EH (cell line): ENCODE data around the gene CDK11B.

ENCODE experiments used
- DNase-seq: peaks from one replicate; pipeline ENCODE4 v3.0.0-alpha.2; 2015; ENCODE audit warnings: low read depth

Gene CDK11B

GRCh38 chr1:1627261-1627828 lies 31.5 kb downstream of the CDK11B start:
- DNase-seq, result no peak

- no peak for DNase-seq
Measured at GRCh38 chr1:1626207-1627141, 32.3 kb downstream of the CDK11B start.

- DNase-seq, result no peak
Measured at GRCh38 chr1:1625824-1626206, 33.0 kb downstream of the CDK11B start.

GRCh38 chr1:1625404-1625775 lies 33.4 kb downstream of the CDK11B start:
- DNase-seq, result no peak

- DNase-seq, result no peak
Measured at GRCh38 chr1:1624443-1625403, 34.1 kb downstream of the CDK11B start.

GRCh38 chr1:1623631-1624442 lies 35.0 kb downstream of the CDK11B start:
- no peak for DNase-seq

- DNase-seq, result no peak
Measured at GRCh38 chr1:1623181-1623630, 35.6 kb downstream of the CDK11B start.

GRCh38 chr1:1622788-1623094 lies 36.1 kb downstream of the CDK11B start:
- DNase-seq, result no peak

GRCh38 chr1:1622010-1622787 lies 36.6 kb downstream of the CDK11B start:
- no peak for DNase-seq

GRCh38 chr1:1621173-1622009 lies 37.4 kb downstream of the CDK11B start:
- no peak for DNase-seq

GRCh38 chr1:1620433-1621139 lies 38.2 kb downstream of the CDK11B start:
- DNase-seq, result no peak

- no peak for DNase-seq
Measured at GRCh38 chr1:1619917-1620361, 38.9 kb downstream of the CDK11B start.

GRCh38 chr1:1618396-1619068 lies 40.3 kb downstream of the CDK11B start:
- no peak for DNase-seq

- no peak for DNase-seq
Measured at GRCh38 chr1:1617925-1618324, 40.9 kb downstream of the CDK11B start.

GRCh38 chr1:1617516-1617915 lies 41.3 kb downstream of the CDK11B start:
- DNase-seq, result no peak

- DNase-seq, result no peak
Measured at GRCh38 chr1:1616838-1617237, 42.0 kb downstream of the CDK11B start.

- DNase-seq, result peak; percentile 46
Measured at GRCh38 chr1:1616045-1616790, 42.6 kb downstream of the CDK11B start.
